Naive thymus-derived CD8-positive, alpha-beta T cell (primary cell): ENCODE measurements around the gene PARVA. TPM values are rescaled to one million over a fixed set of nuclear protein-coding genes. Genes with fewer than 3 reads are reported as not detected.

Experiments
- ATAC-seq, 2 donors: fragments of 150-1000 bp; cut with Tn5 transposase in 1 of 2; sonication (Bioruptor Pico), chemical (Tn5 transposase) in 1 of 2; 1 replicate in 1 of 2; 2 replicates in 1 of 2; pipeline ENCODE4 v1.10.0; 2021; ENCODE audit warnings: mild to moderate bottlenecking in 2 of 2, moderate library complexity in 2 of 2
- POLR2A ChIA-PET: fragments of 350-600 bp; sonication (Branson Sonifier 250); formaldehyde crosslinking; loops from one replicate; lab custom pipeline; 2021; ENCODE audit warnings: antibody characterized with exemption; lab: Charles Lee
- DNase-seq, 10 donors: peaks; one replicate each; pipeline versions ENCODE4 v3.0.0 to v3.0.0-alpha.2; 2020 to 2022
- H3K27ac Mint-ChIP-seq, 10 donors: one replicate each; pipeline ENCODE4 v1.8.0; 2020 to 2022; ENCODE audit warnings: mild to moderate bottlenecking in 10 of 10, mixed read lengths in 10 of 10, moderate library complexity in 4 of 10, inconsistent platforms in 1 of 10
- H3K27me3 Mint-ChIP-seq, 5 donors: one replicate each; pipeline ENCODE4 v1.8.0; 2021 to 2022; ENCODE audit warnings: mixed read lengths in 5 of 5
- H3K36me3 Mint-ChIP-seq, 3 donors: one replicate each; pipeline ENCODE4 v1.8.0; 2020 to 2022; ENCODE audit warnings: mixed read lengths in 3 of 3, mild to moderate bottlenecking in 2 of 3, inconsistent platforms in 1 of 3
- H3K4me1 Mint-ChIP-seq, 4 donors: one replicate each; pipeline ENCODE4 v1.8.0; 2021 to 2022; ENCODE audit warnings: mixed read lengths in 4 of 4
- H3K4me3 Mint-ChIP-seq, 10 donors: one replicate each; pipeline ENCODE4 v1.8.0; 2020 to 2022; ENCODE audit warnings: mild to moderate bottlenecking in 10 of 10, mixed read lengths in 10 of 10, moderate library complexity in 6 of 10, inconsistent platforms in 1 of 10
- H3K9me3 Mint-ChIP-seq, 9 donors: one replicate each; pipeline ENCODE4 v1.8.0; 2020 to 2022; ENCODE audit warnings: mixed read lengths in 9 of 9, mild to moderate bottlenecking in 3 of 9, inconsistent platforms in 1 of 9, moderate library complexity in 1 of 9
- polyA plus RNA-seq, 3 donors: library from polyadenylated mRNA; unstranded; fragments of 300-500 nt; fragmentation: Illumina TruSeq; gene quantifications; one replicate each; pipeline ENCODE4 v1.2.3, GENCODE V29; 2021
- total RNA-seq, 8 experiments: library from RNA in 2 of 8; stranded (reverse) in 2 of 8; gene quantifications; one replicate each; pipeline ENCODE4 v1.2.3 and lab custom pipeline; 2021 to 2026

Gene PARVA
- total and polyA plus RNA-seq, 5 experiments from 2014 or later = 0.19 to 0.44 (median 0.26) TPM; not detected in 2

DNA sequence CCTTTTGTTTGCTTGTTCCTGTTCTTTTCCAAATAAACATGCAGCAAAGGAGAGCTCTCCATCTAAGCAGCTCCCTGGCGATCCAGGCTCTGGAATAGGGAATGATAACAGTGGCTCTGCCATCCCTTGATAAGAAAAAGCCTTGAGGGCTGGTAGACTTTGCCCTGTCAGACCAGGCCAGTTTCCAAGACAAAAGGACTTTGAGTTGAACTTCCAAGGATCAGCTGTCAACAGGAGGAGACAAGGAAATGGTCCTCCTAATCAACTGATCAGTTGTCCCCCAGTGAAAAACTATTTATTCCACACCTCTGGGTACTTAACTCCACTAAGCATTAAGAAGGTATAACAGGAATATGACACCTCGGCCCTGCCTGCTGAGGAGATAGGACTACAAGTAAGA lies 127.8 kb downstream of the PARVA start:
- Mint-ChIP-seq H3K4me3 (no peak overlapping the region), H3K4me1 (no peaks in the 10 kb centered on the region), H3K27me3 (peaks cover 0 to 3% (median 2%) of the 10 kb centered on the region in 5 donors), H3K27ac (no peak overlapping the region), H3K36me3 (no peaks in the 10 kb centered on the region), H3K9me3 (no peaks in the 10 kb centered on the region)
- POLR2A ChIA-PET = no interaction called here
- ATAC-seq (no peak), DNase-seq (no peak)

DNA sequence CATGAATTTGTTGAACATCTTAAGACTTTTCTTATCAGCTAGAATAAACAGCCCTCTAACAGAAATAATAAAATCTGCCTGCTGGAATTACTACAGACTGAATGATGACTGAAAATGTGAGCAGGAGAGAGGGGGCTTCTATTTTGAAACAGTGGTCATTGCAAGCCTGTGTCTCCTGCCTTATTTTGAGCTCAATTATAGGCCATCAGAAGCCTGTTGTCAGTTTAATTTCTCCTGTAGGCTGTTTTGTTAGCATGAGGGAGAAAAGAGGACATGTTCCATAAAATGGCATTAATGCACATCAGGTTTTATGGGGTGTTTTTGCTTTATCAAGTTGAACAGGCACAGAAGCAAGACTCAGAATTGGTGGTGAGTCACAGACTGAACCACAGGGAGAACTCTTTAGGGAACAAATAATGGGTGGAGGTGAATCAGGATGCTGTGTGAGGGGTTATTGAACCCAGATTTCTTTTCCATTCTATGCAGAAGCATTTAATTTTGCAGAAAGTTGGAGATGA lies 129.1 kb downstream of the PARVA start:
- H3K4me1 Mint-ChIP-seq = no peaks in the 10 kb centered on the region
- no peaks in the 10 kb centered on the region for H3K9me3 Mint-ChIP-seq
- POLR2A ChIA-PET = no interaction called here
- no peaks in the 10 kb centered on the region for H3K36me3 Mint-ChIP-seq
- peaks cover 0 to 3% (median 0%) of the 10 kb centered on the region in 5 donors for H3K27me3 Mint-ChIP-seq
- H3K27ac Mint-ChIP-seq = no peak overlapping the region
- no peak for ATAC-seq
- H3K4me3 Mint-ChIP-seq = no peak overlapping the region
- DNase-seq = no peak

GRCh38 chr11:12507391-12507790 lies 130.0 kb downstream of the PARVA start:
- H3K27me3 Mint-ChIP-seq = peaks cover 0 to 6% (median 0%) of the 10 kb centered on the region in 5 donors
- peaks cover 0 to 1% (median 0%) of the 10 kb centered on the region in 4 donors for H3K4me1 Mint-ChIP-seq
- ATAC-seq (no peak), DNase-seq (no peak)
- POLR2A ChIA-PET = no interaction called here
- H3K9me3 Mint-ChIP-seq = no peaks in the 10 kb centered on the region
- no peaks in the 10 kb centered on the region for H3K36me3 Mint-ChIP-seq
- H3K4me3 Mint-ChIP-seq = no peak overlapping the region
- H3K27ac Mint-ChIP-seq = no peak overlapping the region

- ATAC-seq = no peak
- Mint-ChIP-seq H3K36me3 (no peaks in the 10 kb centered on the region), H3K4me3 (no peak overlapping the region), H3K27me3 (peaks cover 0 to 6% (median 0%) of the 10 kb centered on the region in 5 donors), H3K9me3 (no peaks in the 10 kb centered on the region), H3K27ac (no peak overlapping the region), H3K4me1 (peaks cover 0 to 1% (median 0%) of the 10 kb centered on the region in 4 donors)
- no peak for DNase-seq
- POLR2A ChIA-PET = no interaction called here
Observed at GRCh38 chr11:12508151-12508751, 130.9 kb downstream of the PARVA start.

DNA sequence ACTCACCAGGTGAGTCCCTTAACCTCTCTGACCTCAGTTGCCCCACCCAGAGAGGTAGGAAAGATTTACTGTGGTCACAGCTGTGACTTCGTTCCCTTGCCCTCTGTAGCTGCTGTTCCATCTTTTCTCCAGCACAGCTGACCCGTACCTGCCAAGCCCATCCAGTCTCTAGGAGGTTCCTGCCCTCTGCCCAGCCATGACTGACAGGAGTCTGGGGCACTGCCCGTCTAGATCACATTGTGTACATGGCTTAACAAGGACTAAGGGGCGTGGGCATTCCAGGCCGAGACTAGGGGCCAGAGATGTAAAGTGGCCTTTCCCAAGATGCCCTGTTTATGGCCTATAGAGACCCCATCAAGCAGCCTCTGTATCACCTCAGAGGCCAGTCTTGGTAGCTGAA lies 132.0 kb downstream of the PARVA start:
- H3K4me3 Mint-ChIP-seq = no peak overlapping the region
- peaks cover 0 to 1% (median 0%) of the 10 kb centered on the region in 4 donors for H3K4me1 Mint-ChIP-seq
- peak overlapping the region in 1 of 10 donors; percentile 46 for H3K27ac Mint-ChIP-seq
- DNase-seq (no peak), ATAC-seq (no peak)
- H3K9me3 Mint-ChIP-seq = no peaks in the 10 kb centered on the region
- H3K27me3 Mint-ChIP-seq = peaks cover 0 to 10% (median 0%) of the 10 kb centered on the region in 5 donors
- no peaks in the 10 kb centered on the region for H3K36me3 Mint-ChIP-seq
- POLR2A ChIA-PET = no interaction called here

GRCh38 chr11:12512132-12512531 lies 134.8 kb downstream of the PARVA start:
- Mint-ChIP-seq H3K27ac (no peak overlapping the region), H3K27me3 (peaks cover 0 to 10% (median 0%) of the 10 kb centered on the region in 5 donors), H3K4me1 (peaks cover 0 to 1% (median 0%) of the 10 kb centered on the region in 4 donors), H3K9me3 (no peaks in the 10 kb centered on the region), H3K36me3 (no peaks in the 10 kb centered on the region), H3K4me3 (no peak overlapping the region)
- POLR2A ChIA-PET = no interaction called here
- no peak for DNase-seq
- no peak for ATAC-seq

- no peak overlapping the region for H3K27ac Mint-ChIP-seq
- peaks cover 0 to 7% (median 0%) of the 10 kb centered on the region in 5 donors for H3K27me3 Mint-ChIP-seq
- DNase-seq = no peak
- H3K4me3 Mint-ChIP-seq = no peak overlapping the region
- no peaks in the 10 kb centered on the region for H3K36me3 Mint-ChIP-seq
- H3K9me3 Mint-ChIP-seq = no peaks in the 10 kb centered on the region
- peaks cover 0 to 1% (median 0%) of the 10 kb centered on the region in 4 donors for H3K4me1 Mint-ChIP-seq
- POLR2A ChIA-PET = no interaction called here
- no peak for ATAC-seq
Observed at GRCh38 chr11:12512826-12513395, 135.5 kb downstream of the PARVA start.

- POLR2A ChIA-PET = no interaction called here
- ATAC-seq = no peak
- H3K36me3 Mint-ChIP-seq = no peaks in the 10 kb centered on the region
- H3K4me3 Mint-ChIP-seq = no peak overlapping the region
- no peak overlapping the region for H3K27ac Mint-ChIP-seq
- no peaks in the 10 kb centered on the region for H3K9me3 Mint-ChIP-seq
- H3K4me1 Mint-ChIP-seq = peaks cover 0 to 1% (median 0%) of the 10 kb centered on the region in 4 donors
- H3K27me3 Mint-ChIP-seq = peaks cover 0 to 20% (median 2%) of the 10 kb centered on the region in 5 donors
- DNase-seq = no peak
Observed at GRCh38 chr11:12516387-12517105, 139.2 kb downstream of the PARVA start.

- Mint-ChIP-seq H3K27ac (no peak overlapping the region), H3K27me3 (peaks cover 0 to 20% (median 2%) of the 10 kb centered on the region in 5 donors), H3K36me3 (no peaks in the 10 kb centered on the region), H3K4me1 (no peaks in the 10 kb centered on the region), H3K4me3 (no peak overlapping the region), H3K9me3 (no peaks in the 10 kb centered on the region)
- DNase-seq = no peak
- ATAC-seq = no peak
- POLR2A ChIA-PET = no interaction called here
Observed at GRCh38 chr11:12517306-12517705, 139.9 kb downstream of the PARVA start.

- Mint-ChIP-seq H3K27ac (no peak overlapping the region), H3K36me3 (no peaks in the 10 kb centered on the region), H3K27me3 (peaks cover 0 to 20% (median 3%) of the 10 kb centered on the region in 5 donors), H3K9me3 (no peaks in the 10 kb centered on the region), H3K4me1 (no peaks in the 10 kb centered on the region), H3K4me3 (no peak overlapping the region)
- POLR2A ChIA-PET = no interaction called here
- DNase-seq (no peak), ATAC-seq (no peak)
Observed at GRCh38 chr11:12517741-12518140, 140.4 kb downstream of the PARVA start.

DNA sequence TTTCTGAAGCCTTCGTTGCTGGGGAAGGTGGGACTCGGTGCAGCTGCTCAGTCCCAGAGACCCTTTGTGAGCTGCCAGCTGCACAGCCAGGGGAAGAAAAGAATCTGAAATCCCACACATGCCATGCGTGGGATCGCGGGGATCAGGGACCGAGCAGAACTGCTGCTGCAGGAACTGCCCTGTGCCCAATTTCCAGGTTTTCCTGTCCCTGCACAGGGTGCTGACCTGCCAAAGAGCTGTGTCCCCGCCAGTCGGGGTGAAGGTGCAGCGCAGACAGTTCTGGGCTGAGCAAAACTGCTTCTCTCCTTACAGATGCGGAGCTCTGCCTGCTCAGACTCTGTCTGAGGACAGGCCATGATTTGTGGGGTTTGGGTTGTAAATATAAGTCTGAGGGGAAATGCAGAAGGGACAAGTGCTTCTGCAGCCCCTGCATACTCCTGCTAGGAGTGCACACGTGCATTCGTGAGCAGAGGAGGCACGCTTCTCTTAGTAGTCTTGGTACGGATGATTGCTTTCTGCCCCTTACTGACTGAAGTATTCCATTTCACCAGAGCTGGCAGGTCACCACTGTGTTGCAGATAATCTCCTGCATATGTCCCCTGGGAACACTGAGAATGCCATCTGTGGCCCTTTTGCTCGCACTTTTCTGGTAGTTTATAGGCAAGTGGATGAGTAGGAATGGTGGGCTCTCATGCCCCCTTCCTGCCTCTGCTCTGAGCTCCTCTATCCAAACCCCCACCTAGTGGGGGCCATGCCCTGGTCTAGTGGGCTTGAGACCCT lies 141.4 kb downstream of the PARVA start:
- POLR2A ChIA-PET = no interaction called here
- no peaks in the 10 kb centered on the region for H3K36me3 Mint-ChIP-seq
- H3K9me3 Mint-ChIP-seq = no peaks in the 10 kb centered on the region
- no peaks in the 10 kb centered on the region for H3K4me1 Mint-ChIP-seq
- no peak overlapping the region for H3K4me3 Mint-ChIP-seq
- H3K27me3 Mint-ChIP-seq = peaks cover 0 to 20% (median 3%) of the 10 kb centered on the region in 5 donors
- DNase-seq = no peak
- no peak for ATAC-seq
- H3K27ac Mint-ChIP-seq = no peak overlapping the region

GRCh38 chr11:12520054-12520453 lies 142.7 kb downstream of the PARVA start:
- no peaks in the 10 kb centered on the region for H3K36me3 Mint-ChIP-seq
- no peaks in the 10 kb centered on the region for H3K4me1 Mint-ChIP-seq
- no peaks in the 10 kb centered on the region for H3K9me3 Mint-ChIP-seq
- POLR2A ChIA-PET = no interaction called here
- no peak overlapping the region for H3K4me3 Mint-ChIP-seq
- DNase-seq (no peak), ATAC-seq (no peak)
- peaks cover 0 to 20% (median 3%) of the 10 kb centered on the region in 5 donors for H3K27me3 Mint-ChIP-seq
- H3K27ac Mint-ChIP-seq = no peak overlapping the region
